ENCODE measurements around the gene UQCC3.
"Not testable (repeated sequence)": the region's sequence is repeated elsewhere in the genome, so short reads cannot be mapped to it uniquely, and the experiment has no call there.

UQCC3 gene, protein sequence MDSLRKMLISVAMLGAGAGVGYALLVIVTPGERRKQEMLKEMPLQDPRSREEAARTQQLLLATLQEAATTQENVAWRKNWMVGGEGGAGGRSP

GRCh38 chr11:62671608-62672389, at the start of gene UQCC3, which contains the start of gene LBHD1:
Gene UQCC3, plus strand, starts transcription at chr11:62671673. Its CDS starts 73 bp downstream, at chr11:62671746.
Gene LBHD1, minus strand, starts transcription at chr11:62672267. Its CDS starts 2,236 bp downstream, at chr11:62670031.
- peak; percentile 67 for DNase-seq (ENCODE audit: low read depth)

GRCh38 chr11:62622476-62623089, 48.9 kb upstream of the UQCC3 start:
- no peak for DNase-seq (ENCODE audit: low read depth)

DNA sequence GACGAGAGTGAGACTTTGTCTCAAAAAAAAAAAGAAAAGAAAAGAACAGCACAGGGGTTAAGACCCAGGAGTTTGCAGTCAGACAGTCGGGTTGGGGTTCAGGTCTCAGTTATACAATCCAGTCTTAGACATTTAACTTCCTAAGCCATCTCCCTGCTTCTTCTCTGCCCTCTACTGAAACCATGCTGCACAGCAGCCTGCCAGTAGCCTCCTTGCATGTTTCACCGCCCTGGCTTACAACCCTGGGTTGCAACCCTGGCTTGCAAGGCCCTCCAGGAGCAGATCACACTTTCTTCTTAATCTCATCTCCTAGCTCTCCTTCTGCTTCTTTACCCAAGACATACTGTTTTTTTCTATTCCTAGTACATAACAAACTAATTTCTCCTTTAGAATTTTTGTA, 43.8 kb upstream of the UQCC3 start:
- no peak for DNase-seq (ENCODE audit: low read depth)

- no peak for DNase-seq (ENCODE audit: low read depth)
Observed at GRCh38 chr11:62632492-62632891, 39.0 kb upstream of the UQCC3 start.

- DNase-seq (ENCODE audit: low read depth): no peak
Observed at GRCh38 chr11:62644220-62644619, 27.3 kb upstream of the UQCC3 start.

GRCh38 chr11:62645671-62645945, 25.9 kb upstream of the UQCC3 start:
- DNase-seq (ENCODE audit: low read depth): no peak

GRCh38 chr11:62645946-62646824, 25.3 kb upstream of the UQCC3 start, which contains the start of gene GANAB:
Gene GANAB, minus strand, starts transcription at chr11:62646613. Its CDS starts 14 bp downstream, at chr11:62646599.
- DNase-seq (ENCODE audit: low read depth): peak; percentile 99

GRCh38 chr11:62646825-62647608, 24.5 kb upstream of the UQCC3 start:
- no peak for DNase-seq (ENCODE audit: low read depth)

GRCh38 chr11:62647609-62648005, 23.9 kb upstream of the UQCC3 start:
- no peak for DNase-seq (ENCODE audit: low read depth)

GRCh38 chr11:62648185-62648966, 23.1 kb upstream of the UQCC3 start:
- DNase-seq (ENCODE audit: low read depth): no peak

DNA sequence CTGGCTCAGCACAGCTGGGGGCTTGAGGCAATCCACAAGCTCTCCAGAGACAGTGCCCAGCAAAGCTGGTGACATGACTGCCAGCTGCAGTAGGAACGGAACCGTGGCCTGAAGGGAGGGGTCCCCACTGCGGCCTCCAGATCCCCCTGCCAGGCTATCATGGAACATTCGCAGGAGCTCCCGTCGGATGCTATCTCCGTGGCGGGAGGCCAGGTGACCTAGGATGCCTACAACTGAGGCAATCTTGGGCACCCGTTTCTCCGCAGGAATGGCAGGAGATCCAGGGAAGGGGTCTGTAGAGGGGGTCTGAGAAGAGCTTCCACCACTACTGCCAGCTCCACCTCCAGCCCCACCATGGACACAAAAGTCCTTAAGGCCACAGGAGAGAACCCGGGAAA, 22.5 kb upstream of the UQCC3 start:
- no peak for DNase-seq (ENCODE audit: low read depth)

GRCh38 chr11:62649486-62649885, 22.0 kb upstream of the UQCC3 start:
- DNase-seq (ENCODE audit: low read depth): no peak

DNA sequence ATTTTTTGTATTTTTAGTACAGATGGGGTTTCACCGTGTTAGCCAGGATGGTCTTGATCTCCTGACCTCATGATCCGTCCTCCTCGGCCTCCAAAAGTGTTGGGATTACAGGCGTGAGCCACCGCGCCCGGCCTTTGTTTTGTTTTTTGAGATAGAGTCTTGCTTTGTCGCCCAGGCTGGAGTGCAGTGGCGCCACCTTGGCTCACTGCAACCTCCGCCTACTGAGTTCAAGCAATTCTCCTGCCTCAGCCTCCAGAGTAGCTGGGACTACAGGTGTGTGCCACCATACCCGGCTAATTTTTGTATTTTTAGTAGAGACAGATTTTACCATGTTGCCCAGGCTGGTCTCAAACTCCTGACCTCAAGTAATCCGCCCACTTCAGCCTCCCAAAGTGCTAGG, 21.2 kb upstream of the UQCC3 start:
- not testable (repeated sequence) for DNase-seq (ENCODE audit: low read depth)

DNA sequence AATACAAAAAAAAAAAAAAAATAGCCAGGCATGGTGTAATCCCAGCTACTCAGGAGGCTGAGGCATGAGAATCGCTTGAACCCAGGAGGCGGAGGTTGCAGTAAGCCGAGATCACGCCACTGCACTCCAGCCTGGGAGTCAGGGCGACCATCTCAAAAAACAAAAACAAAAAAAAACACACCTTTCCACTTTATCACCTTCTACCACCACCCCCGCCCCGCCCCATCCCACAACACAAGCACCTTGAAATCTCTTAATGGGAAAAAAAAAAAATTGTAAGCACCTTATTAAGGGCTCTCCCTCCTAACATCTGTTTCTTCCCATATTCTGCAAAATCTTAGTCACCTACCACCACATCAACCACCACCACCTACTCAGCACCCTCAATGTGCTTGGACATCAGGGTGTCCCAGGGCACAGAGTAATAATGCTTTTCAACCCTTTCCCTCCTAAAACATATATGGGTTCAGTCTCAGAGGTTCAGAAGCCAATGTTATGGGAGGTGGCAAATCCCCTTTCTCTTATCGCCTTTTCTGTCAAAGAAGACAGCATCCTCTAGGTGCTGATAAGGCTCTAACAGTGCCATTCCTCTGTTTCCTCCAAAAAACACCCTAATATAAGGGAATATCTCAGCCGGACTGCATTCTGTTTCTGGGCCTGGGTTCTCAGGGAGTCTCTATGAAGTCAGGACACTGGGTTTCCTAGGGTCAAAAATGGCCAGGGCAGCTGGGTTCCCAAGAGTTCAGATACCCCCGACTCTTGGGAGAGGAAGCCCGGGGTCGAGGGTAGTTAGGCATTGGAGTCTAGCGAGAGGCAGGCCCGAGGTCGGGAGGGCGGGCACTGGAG, 19.1 kb upstream of the UQCC3 start:
- no peak for DNase-seq (ENCODE audit: low read depth)

- DNase-seq (ENCODE audit: low read depth): no peak
Observed at GRCh38 chr11:62654297-62654696, 17.2 kb upstream of the UQCC3 start.

GRCh38 chr11:62656796-62657429, 14.6 kb upstream of the UQCC3 start:
- DNase-seq (ENCODE audit: low read depth): no peak

GRCh38 chr11:62664405-62665074, 6.9 kb upstream of the UQCC3 start:
- DNase-seq (ENCODE audit: low read depth): peak; percentile 23

- DNase-seq (ENCODE audit: low read depth): peak; percentile 92
Observed at GRCh38 chr11:62665075-62665598, 6.3 kb upstream of the UQCC3 start, which contains the start of the genes C11orf98 and CSKMT. Gene C11orf98, minus strand, starts transcription at chr11:62665210. Its CDS starts 41 bp downstream, at chr11:62665169. Gene CSKMT, plus strand, starts transcription at chr11:62665312. Its CDS starts 568 bp downstream, at chr11:62665880.
